Stimulated activated CD4-positive, alpha-beta T cell treated with anti-CD3 and anti-CD28 coated beads, Interleukin-2, amount 100 ng/mL, for 24 hours (primary cell): ENCODE results near the gene PTBP2.
A peak's percentile ranks its signal among the peaks of the same experiment; 100 is the strongest.

ENCODE experiments used
- DNase-seq, 2 donors: peaks; one replicate each; pipeline ENCODE4 v3.0.0-alpha.2; 2020

The PTBP2 gene

DNA sequence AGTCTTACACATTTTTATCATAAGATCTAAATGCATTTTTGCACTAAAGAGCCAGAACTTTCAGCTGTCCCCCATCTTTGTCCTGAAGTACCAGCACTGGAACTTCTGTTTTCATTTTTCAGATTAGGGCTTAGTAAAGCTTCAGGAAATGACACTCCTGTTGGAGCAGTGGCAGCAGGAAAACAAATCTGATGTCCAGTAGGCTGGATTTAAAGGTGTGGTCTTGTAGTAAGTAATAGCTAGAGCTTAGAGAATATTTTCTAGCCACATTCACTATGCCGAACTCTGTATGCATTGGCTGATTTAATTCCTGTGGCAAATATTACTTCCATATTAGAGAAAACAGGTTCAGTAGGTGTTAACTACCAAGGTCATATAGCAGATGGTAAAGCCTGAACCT is 103.6 kb downstream of the PTBP2 start:
- DNase-seq: no peak

DNA sequence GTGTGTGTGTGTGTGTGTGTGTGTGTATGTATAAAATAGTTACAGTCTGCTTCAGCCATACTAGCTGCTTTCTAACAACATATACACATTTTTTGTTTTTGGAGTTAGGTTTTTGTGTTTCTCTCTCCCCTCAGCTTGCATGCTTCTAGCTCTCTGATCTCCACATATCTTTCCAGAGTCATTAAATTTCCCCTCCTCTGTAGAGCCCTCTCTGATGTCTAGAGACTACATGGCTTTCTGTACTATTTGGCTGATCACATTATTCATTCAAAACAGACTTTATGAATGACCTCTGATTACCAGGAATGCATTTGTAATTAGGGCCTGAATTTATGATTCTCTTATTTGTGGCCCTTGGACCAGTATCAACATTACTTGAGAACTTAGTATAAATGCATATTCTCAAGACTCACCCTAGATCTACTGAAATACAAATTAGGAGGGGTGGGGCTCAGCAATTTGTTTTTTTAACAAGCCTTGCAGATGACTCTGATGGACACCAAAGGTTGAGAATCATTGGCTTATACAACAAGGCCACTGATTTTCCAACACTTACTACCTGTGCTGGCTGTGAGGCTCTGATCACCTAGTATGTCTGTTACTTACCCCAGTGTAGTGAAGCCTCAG is 104.5 kb downstream of the PTBP2 start:
- DNase-seq: no peak

DNA sequence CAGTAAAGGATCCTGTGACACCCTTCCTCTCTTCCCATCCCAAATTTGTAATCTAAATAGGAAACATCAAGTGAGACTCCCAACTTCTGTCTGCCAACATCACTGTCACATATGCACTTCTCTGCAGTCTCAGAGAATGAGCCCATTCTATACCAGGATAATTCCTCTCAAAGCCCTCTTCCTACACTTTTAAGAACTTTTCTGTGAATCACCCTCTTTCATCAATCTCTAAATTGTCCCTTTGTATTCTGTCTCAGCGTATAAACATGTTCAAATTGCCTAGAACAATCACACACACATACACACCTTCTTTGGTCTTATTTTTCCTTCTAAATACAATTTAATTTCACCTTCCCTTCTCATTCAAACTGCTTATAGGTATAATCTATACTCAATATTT is 111.8 kb downstream of the PTBP2 start:
- no peak for DNase-seq

DNA sequence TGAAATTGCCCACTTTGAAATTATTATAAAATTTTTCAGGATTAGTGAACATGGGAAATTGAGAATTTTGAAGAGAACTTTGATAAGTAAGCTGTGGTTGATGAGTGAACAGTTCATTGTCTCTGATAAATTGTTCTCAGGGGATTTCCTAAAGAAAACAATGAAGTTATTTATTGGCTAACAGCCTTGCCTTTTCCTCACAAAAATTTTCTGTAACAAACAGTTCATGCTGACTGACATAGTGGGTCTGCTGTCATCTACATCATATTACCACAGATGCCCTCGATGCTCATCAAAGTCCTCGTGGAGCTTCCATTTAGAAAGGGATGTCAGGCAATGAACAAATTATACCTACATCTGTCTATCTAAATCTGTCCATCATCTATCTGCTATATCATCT is 113.4 kb downstream of the PTBP2 start:
- DNase-seq: no peak

DNA sequence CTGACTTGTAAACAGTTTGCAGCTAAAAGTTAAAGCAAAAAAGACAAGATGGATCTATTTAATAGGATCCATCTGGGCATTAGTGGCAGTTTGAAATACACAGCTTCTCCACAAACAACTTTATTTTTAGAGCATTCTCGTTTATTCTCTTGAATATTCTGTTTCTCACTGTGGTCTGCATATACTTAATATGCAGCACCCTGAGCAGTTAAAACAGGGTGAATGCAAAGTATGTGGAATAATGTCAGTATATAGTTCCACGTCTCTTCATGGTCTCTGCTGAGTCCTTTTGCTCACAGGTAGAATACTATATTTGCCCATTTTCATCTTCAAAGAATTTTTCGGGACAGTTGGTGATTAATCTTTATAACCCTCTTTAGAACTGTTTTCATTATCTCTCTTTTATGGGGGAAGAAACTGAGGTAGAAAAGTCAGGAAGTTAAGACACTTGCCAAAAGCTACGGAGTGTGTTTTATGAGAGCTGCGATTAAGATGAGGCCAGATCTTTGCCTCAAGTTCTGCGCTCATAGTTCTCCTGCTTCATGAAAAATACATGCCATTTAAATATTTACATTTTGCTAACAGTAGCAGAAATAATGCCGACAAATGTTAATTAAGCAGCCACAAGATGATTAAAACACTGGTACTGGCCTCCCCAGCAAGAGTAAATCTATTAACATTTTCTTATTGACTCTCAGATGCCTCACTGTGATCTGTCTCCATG is 115.6 kb downstream of the PTBP2 start:
- DNase-seq: no peak

DNA sequence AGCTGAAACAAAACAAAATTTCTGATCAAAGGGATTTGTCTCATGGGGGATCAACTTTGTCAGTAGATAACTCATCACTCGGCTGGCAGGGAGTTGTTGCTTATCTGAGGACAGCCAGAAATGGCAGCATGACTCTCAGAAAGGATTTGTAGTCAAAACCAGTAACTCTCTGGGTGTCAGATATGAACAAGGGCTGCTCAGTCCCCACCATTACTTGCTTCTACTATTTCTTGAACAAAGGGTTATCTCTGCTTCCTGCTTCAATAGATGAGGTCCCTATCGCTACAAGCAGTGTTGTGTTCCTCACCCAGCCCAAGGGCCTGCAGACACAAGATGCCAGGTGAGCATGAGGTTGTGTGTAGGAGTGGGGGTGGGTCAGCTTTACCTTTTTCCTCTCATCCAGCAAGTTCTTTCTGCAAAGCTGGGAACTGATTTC is 116.2 kb downstream of the PTBP2 start:
- no peak for DNase-seq

DNA sequence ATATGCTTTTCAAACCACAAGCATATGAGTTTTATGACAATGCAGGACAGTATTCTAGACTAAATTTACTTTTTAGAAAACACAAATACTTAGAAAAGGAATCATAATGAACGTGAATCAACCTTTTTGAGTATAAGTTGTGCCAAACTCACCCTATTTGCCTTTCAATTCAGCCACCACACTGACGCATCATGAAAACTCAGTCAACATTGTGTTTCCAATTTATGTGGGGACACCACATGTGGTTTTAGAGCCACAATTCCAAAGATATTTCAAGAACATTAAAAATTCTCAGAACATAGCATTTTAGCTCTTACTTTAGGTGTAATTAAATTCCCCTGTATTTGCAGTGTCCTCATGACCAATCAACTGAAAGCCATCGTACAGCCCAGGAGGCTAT is 118.8 kb downstream of the PTBP2 start:
- DNase-seq: no peak

DNA sequence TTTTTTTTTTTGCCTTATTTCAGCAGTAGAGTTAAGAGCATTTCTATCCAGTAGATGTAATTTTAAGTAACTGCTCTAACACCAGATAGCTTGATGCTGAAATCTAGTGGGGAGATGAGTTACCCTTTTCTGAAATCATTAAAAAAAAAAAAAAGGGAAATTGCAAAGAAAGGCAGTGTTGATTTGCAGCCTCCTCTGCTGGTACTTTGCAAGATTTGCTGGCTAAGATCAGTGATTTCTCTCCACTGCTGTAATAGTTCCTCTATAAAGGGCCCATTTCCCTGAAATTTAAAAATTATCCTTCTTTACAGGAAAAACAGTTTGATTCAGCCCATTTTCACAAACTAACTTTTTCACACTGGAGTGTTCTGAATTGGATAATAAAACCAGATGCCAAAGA is 120.6 kb downstream of the PTBP2 start:
- DNase-seq: no peak

DNA sequence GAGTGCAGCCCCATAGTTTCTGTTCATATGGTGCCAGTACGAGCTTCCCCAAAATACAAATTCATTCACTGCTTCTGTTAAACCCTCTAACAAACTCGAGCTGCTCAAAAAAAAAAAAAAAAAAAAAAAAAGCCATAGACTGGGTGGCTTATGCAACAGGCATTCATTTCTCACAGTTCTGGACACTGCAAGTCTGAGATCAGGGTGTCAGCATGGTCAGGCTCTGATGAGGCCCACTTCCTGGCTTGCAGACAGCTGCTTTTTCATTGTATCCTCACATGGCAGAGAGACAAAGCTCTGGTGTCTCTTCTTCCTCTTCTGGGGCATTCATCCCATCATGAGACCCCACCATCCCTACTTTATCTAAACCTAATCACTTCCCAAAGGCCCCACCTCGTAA is 121.6 kb downstream of the PTBP2 start:
- no peak for DNase-seq

DNA sequence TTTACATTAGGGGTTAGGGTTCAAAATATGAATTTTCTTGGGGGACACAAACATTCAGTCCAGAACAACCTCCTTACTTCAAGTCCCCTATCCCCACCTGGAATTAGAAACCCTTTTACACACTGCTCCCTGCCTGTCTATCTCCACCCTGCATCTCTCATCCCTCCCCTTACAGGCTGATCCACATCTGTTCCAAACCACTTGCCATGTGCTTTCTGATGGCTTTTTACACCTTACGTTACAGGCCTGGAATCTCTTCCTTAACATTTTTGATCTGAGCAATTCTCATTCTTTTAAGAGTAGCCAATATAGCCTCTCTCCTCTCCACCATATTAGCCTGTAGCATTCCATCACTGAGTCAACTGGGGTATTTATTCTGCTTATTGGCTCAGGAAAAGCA is 122.0 kb downstream of the PTBP2 start:
- no peak for DNase-seq

DNA sequence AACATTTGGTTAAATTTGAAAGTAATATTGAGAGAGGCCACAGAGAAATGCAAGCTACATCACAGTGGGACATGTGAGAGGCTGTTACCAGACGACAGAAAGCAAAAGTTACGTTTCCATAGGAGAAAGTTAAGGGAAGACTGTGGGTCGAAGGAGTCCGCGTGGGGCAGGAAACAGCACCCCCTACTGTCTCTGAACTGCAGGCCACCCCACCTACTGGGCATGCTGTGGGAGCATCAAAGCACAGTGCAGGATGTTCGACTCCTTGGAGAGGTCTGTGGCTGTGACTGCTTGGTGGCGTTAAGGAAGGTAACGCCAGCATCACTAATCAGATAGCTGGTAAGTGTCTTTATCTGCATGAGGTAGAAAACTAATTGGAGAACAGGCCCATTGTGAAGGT is 123.9 kb downstream of the PTBP2 start:
- DNase-seq: peak; percentile 28 to 30

DNA sequence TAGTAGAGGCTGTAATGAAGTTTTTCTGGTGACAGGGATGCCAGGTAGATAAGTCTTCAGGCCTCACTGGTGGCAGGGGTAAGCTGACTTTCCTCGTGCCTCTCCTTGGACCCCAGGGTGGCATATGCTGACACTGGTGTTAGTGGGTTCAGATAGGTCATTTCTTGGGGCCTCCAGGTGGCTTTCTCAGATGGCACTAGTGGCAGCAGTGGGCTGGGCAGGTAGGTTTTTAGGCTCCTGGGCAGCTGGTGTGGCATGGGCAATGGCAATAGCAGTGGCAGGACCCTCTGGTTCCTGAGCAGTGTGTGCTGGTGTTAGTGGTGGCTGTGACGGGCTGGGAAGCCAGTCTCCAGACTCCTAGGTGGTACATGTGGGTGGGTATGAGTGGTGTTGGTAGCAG is 140.3 kb downstream of the PTBP2 start:
- DNase-seq: no peak

DNA sequence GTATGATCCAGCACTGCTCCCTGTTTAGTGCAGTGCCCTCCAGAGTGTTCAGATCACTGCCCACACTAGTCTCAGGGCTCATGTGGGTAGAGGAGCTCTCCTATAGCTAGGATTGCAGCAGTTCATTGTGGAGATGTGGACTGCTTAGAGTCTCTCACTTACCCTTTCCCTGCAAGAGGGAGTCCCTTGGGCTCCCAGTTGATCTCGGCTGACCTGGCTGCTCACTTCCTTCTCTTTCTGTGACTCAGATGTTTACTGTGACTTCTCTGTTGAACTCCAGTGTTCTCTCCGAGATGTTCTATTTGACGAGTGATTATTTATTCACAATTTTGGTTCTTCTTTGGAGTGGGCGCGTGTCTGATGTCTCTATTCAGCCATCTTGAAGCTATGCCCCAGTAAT is 141.9 kb downstream of the PTBP2 start:
- no peak for DNase-seq
